Upper lobe of left lung (tissue), 4 donors: ENCODE results near the gene FANCC.

Source experiments
- POLR2A ChIP-seq, 4 donors: fragments of 450-650 bp; IDR thresholded peaks; one replicate each; pipeline ENCODE4 v1.5.1; 2016 to 2017; ENCODE audit warnings: antibody characterized with exemption in 4 of 4, mild to moderate bottlenecking in 2 of 4
- POLR2AphosphoS5 ChIP-seq, 2 donors: sonication (generic); formaldehyde crosslinking; IDR thresholded peaks; one replicate each; pipeline ENCODE4 v1.5.1; 2017; ENCODE audit warnings: antibody characterized with exemption in 2 of 2
- TF ChIP-seq, protein P1 (sequence below), 6 experiments: fragments of 450-650 bp in 4 of 6; fragments of 200-600 bp in 2 of 6; sonication (generic) in 2 of 6; IDR thresholded peaks; one replicate each; pipeline ENCODE4 v1.5.1; 2016 to 2019; ENCODE audit warnings: antibody characterized with exemption in 6 of 6

DNA sequence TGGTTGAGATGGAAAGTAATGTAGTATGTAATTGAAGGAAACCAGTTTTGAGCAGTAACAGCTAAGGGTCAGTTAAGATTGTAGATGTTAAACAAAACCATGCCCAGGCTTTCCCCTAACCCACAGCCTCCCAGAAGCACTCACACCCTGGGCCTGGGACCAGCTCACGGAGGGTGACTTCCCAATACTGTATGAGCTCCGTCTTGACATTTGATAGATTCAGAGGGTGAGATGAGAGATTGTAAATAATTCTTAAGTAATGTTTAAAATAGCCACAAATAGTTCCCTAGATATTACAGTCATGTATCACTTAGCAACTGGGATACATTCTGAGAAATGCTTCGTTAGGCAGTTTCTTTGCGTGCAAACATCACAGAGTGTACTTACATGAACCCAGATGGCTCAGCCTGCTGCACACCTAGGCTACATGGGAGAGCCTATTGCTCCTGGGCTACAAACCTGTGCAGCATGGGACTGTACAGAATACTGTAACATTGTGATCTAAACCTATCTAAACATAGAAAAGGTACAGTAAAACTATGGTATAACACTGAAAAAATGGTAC lies 140.7 kb downstream of the FANCC start:
- TF ChIP-seq POLR2AphosphoS5 (IDR thresholded peaks at IDR 0.05) (no peak), POLR2A (IDR thresholded peaks at IDR 0.05) (no peak)
- TF ChIP-seq, protein P1, sequence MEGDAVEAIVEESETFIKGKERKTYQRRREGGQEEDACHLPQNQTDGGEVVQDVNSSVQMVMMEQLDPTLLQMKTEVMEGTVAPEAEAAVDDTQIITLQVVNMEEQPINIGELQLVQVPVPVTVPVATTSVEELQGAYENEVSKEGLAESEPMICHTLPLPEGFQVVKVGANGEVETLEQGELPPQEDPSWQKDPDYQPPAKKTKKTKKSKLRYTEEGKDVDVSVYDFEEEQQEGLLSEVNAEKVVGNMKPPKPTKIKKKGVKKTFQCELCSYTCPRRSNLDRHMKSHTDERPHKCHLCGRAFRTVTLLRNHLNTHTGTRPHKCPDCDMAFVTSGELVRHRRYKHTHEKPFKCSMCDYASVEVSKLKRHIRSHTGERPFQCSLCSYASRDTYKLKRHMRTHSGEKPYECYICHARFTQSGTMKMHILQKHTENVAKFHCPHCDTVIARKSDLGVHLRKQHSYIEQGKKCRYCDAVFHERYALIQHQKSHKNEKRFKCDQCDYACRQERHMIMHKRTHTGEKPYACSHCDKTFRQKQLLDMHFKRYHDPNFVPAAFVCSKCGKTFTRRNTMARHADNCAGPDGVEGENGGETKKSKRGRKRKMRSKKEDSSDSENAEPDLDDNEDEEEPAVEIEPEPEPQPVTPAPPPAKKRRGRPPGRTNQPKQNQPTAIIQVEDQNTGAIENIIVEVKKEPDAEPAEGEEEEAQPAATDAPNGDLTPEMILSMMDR (IDR thresholded peaks at IDR 0.05), result no peak
